K562 (cell line): Measurements from ENCODE around the gene CD46. TPM values are rescaled to one million over a fixed set of nuclear protein-coding genes. Genes with fewer than 3 reads are reported as not detected.

Experiments used
- CHD4 ChIP-seq: fragments of 200-600 bp; sonication (generic); IDR thresholded peaks from 3 replicates; pipeline ENCODE4 v1.6.1; 2012; ENCODE audit warnings: low read depth, mild to moderate bottlenecking, mixed read lengths, low read length, inconsistent platforms; ENCODE audit not compliant: insufficient read depth, insufficient replicate concordance, poor library complexity, severe bottlenecking
- MYBL2 ChIP-seq, 2 experiments: fragments of 450-650 bp in 1 of 2; sonication (generic) in 1 of 2; formaldehyde crosslinking in 1 of 2; IDR thresholded peaks; 2 replicates each; pipeline versions ENCODE4 v1.6.1 to v1.8.1; 2017 to 2022; ENCODE audit warnings: borderline replicate concordance in 1 of 2, inconsistent platforms in 1 of 2, low read depth in 1 of 2, mild to moderate bottlenecking in 1 of 2, missing genetic modification reagents in 1 of 2, moderate library complexity in 1 of 2
- PHB2 ChIP-seq: fragments of 450-650 bp; IDR thresholded peaks from 2 replicates; pipeline ENCODE4 v1.6.1; 2017; ENCODE audit warnings: low read depth
- SMARCB1 ChIP-seq: IDR thresholded peaks from 2 replicates; pipeline ENCODE4 v1.6.1; 2011; ENCODE audit warnings: improper control_type of control experiment, low read depth; ENCODE audit not compliant: insufficient read length
- SP2 ChIP-seq: IDR thresholded peaks from 2 replicates; pipeline ENCODE4 v1.6.1; 2011; ENCODE audit warnings: mild to moderate bottlenecking, low read depth, low read length, moderate library complexity; ENCODE audit not compliant: poor library complexity, severe bottlenecking; ENCODE audit errors: extremely low read depth
- SRSF7 ChIP-seq: fragments of 200-400 bp; formaldehyde crosslinking; optimal IDR thresholded peaks from 2 replicates; pipeline ENCODE3; 2017; ENCODE audit warnings: mild to moderate bottlenecking, low read depth, low read length
- YY1 ChIP-seq, 3 experiments: IDR thresholded peaks; 2 replicates each; pipeline ENCODE4 v1.6.1; 2011; ENCODE audit warnings: low read length in 2 of 3, mild to moderate bottlenecking in 2 of 3, moderate library complexity in 2 of 3, borderline replicate concordance in 1 of 3, control low read depth in 1 of 3, low read depth in 1 of 3; ENCODE audit not compliant: insufficient read depth in 3 of 3, insufficient replicate concordance in 2 of 3, control insufficient read depth in 1 of 3, insufficient read length in 1 of 3; ENCODE audit errors: extremely low read depth in 1 of 3
- ZNF239 ChIP-seq: fragments of 250-450 bp; sonication (Bioruptor Pico); IDR thresholded peaks from 2 replicates; pipeline ENCODE4 v1.4.0; 2020; ENCODE audit warnings: mild to moderate bottlenecking
- ZNF282 ChIP-seq: sonication (generic); formaldehyde crosslinking; IDR thresholded peaks from 2 replicates; pipeline ENCODE4 v1.8.1; 2023; ENCODE audit warnings: missing genetic modification reagents
- polyA plus RNA-seq, 8 experiments: library from polyadenylated mRNA; depleted of rRNA in 4 of 8; stranded (reverse) in 5 of 8; unstranded in 3 of 8; fragments of >200 nt; fragmentation: Nextera tagmentation in 2 of 8; fragmentation: Illumina TruSeq in 1 of 8; extraction: Ambion mirVana in 2 of 8; extraction: Trizol in 1 of 8; gene quantifications; 2 replicates each; pipeline versions ENCODE4 v1.2.1 to v1.2.3, GENCODE V29; 2011 to 2014; ENCODE audit warnings: inconsistent platforms in 1 of 8, missing spikeins in 1 of 8
- total RNA-seq, 7 experiments: library from RNA; depleted of rRNA in 6 of 7; stranded (reverse); fragments of >200 nt in 6 of 7; fragmentation: Illumina TruSeq in 2 of 7; extraction: Trizol in 2 of 7; gene quantifications; 2 replicates each; pipeline versions ENCODE4 v1.2.1 to v1.2.3, GENCODE V29; 2011 to 2021; ENCODE audit warnings: low replicate concordance in 1 of 7
- TF ChIP-seq, protein P1 (sequence below), 2 experiments: fragments of 450-650 bp; IDR thresholded peaks; 2 replicates each; pipeline ENCODE4 v1.6.1; 2018; ENCODE audit warnings: mild to moderate bottlenecking in 2 of 2, low read depth in 1 of 2; ENCODE audit not compliant: partially characterized antibody in 2 of 2
- TF ChIP-seq, protein P2 (sequence below): fragments of 250-450 bp; sonication (Bioruptor Pico); IDR thresholded peaks from 2 replicates; pipeline ENCODE4 v1.9.0; 2021; ENCODE audit warnings: mild to moderate bottlenecking
- TF ChIP-seq, protein P3 (sequence below): fragments of 250-450 bp; sonication (Bioruptor Pico); IDR thresholded peaks from 2 replicates; pipeline ENCODE4 v1.5.0; 2022; ENCODE audit warnings: mild to moderate bottlenecking
- TF ChIP-seq, protein P4 (sequence below): sonication (generic); IDR thresholded peaks from 2 replicates; pipeline ENCODE4 v1.6.1; 2016
- TF ChIP-seq, protein P5 (sequence below), 2 experiments: IDR thresholded peaks; 2 replicates each; pipeline ENCODE4 v1.6.1; 2012; ENCODE audit warnings: improper control_type of control experiment in 2 of 2, low read depth in 2 of 2, low read length in 2 of 2, borderline replicate concordance in 1 of 2

The CD46 gene
- total and polyA plus RNA-seq, 9 of the 15 experiments (the other 6 are each of a cell fraction or from before 2014, with no cell fraction given) = 87.9 to 374 (median 156) TPM

DNA sequence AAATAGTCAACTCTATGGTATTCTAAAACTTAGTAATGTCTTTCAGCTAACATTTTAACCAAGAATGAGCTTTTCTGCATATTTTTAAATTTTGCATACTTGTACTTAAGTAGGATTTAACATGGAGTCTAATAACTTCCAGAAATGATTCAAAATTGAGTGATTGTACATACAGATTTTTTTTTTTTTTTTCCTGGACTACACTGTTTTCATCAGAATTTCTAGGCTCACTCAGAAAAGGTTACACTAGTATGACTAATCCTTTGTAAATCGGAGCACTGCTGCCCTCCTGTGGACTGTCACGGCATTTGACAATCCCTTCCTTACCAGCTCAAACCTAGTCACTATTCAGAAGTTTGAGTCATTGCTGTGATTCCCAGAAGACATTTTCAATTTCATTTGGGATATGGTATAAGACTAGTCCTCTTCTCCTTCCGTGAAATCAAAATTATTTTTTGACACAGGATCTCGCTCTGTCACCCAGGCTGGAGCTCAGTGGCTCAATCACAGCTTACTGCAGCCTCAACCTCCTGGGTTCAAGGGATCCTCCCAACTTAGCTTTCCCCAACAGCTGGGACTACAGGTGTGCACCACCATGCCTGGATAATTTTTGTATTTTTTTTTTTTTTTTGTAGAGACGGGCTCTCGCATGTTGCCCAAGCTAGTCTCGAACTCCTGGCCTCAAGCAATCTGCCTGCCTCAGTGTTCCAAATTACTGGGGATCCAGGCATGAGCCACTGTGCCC, 45.5 kb downstream of the CD46 start (continued):
- TF ChIP-seq, protein P1, sequence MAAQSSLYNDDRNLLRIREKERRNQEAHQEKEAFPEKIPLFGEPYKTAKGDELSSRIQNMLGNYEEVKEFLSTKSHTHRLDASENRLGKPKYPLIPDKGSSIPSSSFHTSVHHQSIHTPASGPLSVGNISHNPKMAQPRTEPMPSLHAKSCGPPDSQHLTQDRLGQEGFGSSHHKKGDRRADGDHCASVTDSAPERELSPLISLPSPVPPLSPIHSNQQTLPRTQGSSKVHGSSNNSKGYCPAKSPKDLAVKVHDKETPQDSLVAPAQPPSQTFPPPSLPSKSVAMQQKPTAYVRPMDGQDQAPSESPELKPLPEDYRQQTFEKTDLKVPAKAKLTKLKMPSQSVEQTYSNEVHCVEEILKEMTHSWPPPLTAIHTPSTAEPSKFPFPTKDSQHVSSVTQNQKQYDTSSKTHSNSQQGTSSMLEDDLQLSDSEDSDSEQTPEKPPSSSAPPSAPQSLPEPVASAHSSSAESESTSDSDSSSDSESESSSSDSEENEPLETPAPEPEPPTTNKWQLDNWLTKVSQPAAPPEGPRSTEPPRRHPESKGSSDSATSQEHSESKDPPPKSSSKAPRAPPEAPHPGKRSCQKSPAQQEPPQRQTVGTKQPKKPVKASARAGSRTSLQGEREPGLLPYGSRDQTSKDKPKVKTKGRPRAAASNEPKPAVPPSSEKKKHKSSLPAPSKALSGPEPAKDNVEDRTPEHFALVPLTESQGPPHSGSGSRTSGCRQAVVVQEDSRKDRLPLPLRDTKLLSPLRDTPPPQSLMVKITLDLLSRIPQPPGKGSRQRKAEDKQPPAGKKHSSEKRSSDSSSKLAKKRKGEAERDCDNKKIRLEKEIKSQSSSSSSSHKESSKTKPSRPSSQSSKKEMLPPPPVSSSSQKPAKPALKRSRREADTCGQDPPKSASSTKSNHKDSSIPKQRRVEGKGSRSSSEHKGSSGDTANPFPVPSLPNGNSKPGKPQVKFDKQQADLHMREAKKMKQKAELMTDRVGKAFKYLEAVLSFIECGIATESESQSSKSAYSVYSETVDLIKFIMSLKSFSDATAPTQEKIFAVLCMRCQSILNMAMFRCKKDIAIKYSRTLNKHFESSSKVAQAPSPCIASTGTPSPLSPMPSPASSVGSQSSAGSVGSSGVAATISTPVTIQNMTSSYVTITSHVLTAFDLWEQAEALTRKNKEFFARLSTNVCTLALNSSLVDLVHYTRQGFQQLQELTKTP (IDR thresholded peaks at IDR 0.05; ENCODE audit: low read depth in 1 of 2, partially characterized antibody in 2 of 2) = peak in 1 of 2 experiments; percentile 11
- no peak for TF ChIP-seq SMARCB1
- TF ChIP-seq SRSF7 = no peak
- no peak for TF ChIP-seq PHB2
- TF ChIP-seq CHD4 = no peak
- TF ChIP-seq MYBL2 (IDR thresholded peaks at IDR 0.05; ENCODE audit: low read depth) = no peak
- TF ChIP-seq MYBL2 (CRISPR knock-in tag; IDR thresholded peaks at IDR 0.05; ENCODE audit: borderline replicate concordance) = no peak
- no peak for TF ChIP-seq YY1 (IDR thresholded peaks at IDR 0.05; ENCODE audit: borderline replicate concordance in 1 of 3, control insufficient read depth in 1 of 3, extremely low read depth in 1 of 3, insufficient read depth in 3 of 3, insufficient read length in 1 of 3, insufficient replicate concordance in 2 of 3, low read depth in 1 of 3, low read length in 2 of 3)
- TF ChIP-seq SP2 = no peak
- TF ChIP-seq ZNF282 (CRISPR knock-in tag) = no peak
- TF ChIP-seq ZNF239 (CRISPR knock-in tag) = no peak
- TF ChIP-seq, protein P2, sequence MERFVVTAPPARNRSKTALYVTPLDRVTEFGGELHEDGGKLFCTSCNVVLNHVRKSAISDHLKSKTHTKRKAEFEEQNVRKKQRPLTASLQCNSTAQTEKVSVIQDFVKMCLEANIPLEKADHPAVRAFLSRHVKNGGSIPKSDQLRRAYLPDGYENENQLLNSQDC = no peak
- TF ChIP-seq, protein P3, sequence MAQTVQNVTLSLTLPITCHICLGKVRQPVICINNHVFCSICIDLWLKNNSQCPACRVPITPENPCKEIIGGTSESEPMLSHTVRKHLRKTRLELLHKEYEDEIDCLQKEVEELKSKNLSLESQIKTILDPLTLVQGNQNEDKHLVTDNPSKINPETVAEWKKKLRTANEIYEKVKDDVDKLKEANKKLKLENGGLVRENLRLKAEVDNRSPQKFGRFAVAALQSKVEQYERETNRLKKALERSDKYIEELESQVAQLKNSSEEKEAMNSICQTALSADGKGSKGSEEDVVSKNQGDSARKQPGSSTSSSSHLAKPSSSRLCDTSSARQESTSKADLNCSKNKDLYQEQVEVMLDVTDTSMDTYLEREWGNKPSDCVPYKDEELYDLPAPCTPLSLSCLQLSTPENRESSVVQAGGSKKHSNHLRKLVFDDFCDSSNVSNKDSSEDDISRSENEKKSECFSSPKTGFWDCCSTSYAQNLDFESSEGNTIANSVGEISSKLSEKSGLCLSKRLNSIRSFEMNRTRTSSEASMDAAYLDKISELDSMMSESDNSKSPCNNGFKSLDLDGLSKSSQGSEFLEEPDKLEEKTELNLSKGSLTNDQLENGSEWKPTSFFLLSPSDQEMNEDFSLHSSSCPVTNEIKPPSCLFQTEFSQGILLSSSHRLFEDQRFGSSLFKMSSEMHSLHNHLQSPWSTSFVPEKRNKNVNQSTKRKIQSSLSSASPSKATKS = no peak
- TF ChIP-seq, protein P4, sequence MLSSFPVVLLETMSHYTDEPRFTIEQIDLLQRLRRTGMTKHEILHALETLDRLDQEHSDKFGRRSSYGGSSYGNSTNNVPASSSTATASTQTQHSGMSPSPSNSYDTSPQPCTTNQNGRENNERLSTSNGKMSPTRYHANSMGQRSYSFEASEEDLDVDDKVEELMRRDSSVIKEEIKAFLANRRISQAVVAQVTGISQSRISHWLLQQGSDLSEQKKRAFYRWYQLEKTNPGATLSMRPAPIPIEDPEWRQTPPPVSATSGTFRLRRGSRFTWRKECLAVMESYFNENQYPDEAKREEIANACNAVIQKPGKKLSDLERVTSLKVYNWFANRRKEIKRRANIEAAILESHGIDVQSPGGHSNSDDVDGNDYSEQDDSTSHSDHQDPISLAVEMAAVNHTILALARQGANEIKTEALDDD = peak; percentile 98
- TF ChIP-seq, protein P5, sequence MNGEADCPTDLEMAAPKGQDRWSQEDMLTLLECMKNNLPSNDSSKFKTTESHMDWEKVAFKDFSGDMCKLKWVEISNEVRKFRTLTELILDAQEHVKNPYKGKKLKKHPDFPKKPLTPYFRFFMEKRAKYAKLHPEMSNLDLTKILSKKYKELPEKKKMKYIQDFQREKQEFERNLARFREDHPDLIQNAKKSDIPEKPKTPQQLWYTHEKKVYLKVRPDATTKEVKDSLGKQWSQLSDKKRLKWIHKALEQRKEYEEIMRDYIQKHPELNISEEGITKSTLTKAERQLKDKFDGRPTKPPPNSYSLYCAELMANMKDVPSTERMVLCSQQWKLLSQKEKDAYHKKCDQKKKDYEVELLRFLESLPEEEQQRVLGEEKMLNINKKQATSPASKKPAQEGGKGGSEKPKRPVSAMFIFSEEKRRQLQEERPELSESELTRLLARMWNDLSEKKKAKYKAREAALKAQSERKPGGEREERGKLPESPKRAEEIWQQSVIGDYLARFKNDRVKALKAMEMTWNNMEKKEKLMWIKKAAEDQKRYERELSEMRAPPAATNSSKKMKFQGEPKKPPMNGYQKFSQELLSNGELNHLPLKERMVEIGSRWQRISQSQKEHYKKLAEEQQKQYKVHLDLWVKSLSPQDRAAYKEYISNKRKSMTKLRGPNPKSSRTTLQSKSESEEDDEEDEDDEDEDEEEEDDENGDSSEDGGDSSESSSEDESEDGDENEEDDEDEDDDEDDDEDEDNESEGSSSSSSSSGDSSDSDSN (IDR thresholded peaks at IDR 0.05; ENCODE audit: borderline replicate concordance in 1 of 2, low read depth in 2 of 2, low read length in 2 of 2) = no peak
